NCI-H146 treated with DMSO at 0.1 percent for 48 hours (cell line): ENCODE measurements around the gene FAM107B.
"Not testable (repeated sequence)": the region's sequence is repeated elsewhere in the genome, so short reads cannot be mapped to it uniquely, and the experiment has no call there.

Source experiments
- DNase-seq: peaks from one replicate; lab custom pipeline; 2025; ENCODE audit not compliant: unreplicated experiment; lab: John Stamatoyannopoulos, UW

The FAM107B gene

GRCh38 chr10:14737808-14738545 lies 36.7 kb downstream of the FAM107B start:
- no peak for DNase-seq

GRCh38 chr10:14736600-14737081 lies 38.1 kb downstream of the FAM107B start:
- no peak for DNase-seq

- DNase-seq = no peak
Measured at GRCh38 chr10:14736043-14736442, 38.7 kb downstream of the FAM107B start.

GRCh38 chr10:14731875-14732512 lies 42.7 kb downstream of the FAM107B start:
- DNase-seq = peak; percentile 98

- DNase-seq = no peak
Measured at GRCh38 chr10:14728346-14728745, 46.4 kb downstream of the FAM107B start.

- DNase-seq = no peak
Measured at GRCh38 chr10:14727924-14728323, 46.8 kb downstream of the FAM107B start.

GRCh38 chr10:14727465-14727864 lies 47.2 kb downstream of the FAM107B start:
- no peak for DNase-seq

GRCh38 chr10:14724931-14725330 lies 49.8 kb downstream of the FAM107B start:
- DNase-seq = no peak

GRCh38 chr10:14723052-14723689 lies 51.5 kb downstream of the FAM107B start:
- no peak for DNase-seq

GRCh38 chr10:14717552-14717951 lies 57.1 kb downstream of the FAM107B start:
- no peak for DNase-seq

- peak; percentile 48 for DNase-seq
Measured at GRCh38 chr10:14712991-14713424, 61.7 kb downstream of the FAM107B start.

- DNase-seq = not testable (repeated sequence)
Measured at GRCh38 chr10:14709344-14709743, 65.4 kb downstream of the FAM107B start.

- no peak for DNase-seq
Measured at GRCh38 chr10:14707481-14707880, 67.2 kb downstream of the FAM107B start.

GRCh38 chr10:14705548-14706230 lies 69.0 kb downstream of the FAM107B start:
- DNase-seq = no peak

- no peak for DNase-seq
Measured at GRCh38 chr10:14703631-14704001, 71.1 kb downstream of the FAM107B start.

GRCh38 chr10:14701466-14701865 lies 73.2 kb downstream of the FAM107B start:
- no peak for DNase-seq

GRCh38 chr10:14700546-14700945 lies 74.2 kb downstream of the FAM107B start:
- no peak for DNase-seq

GRCh38 chr10:14699482-14699881 lies 75.2 kb downstream of the FAM107B start:
- no peak for DNase-seq

GRCh38 chr10:14698829-14699170 lies 75.9 kb downstream of the FAM107B start:
- no peak for DNase-seq

GRCh38 chr10:14698111-14698828 lies 76.4 kb downstream of the FAM107B start:
- DNase-seq = no peak

GRCh38 chr10:14697281-14697680 lies 77.4 kb downstream of the FAM107B start:
- no peak for DNase-seq
